ENCODE results near the gene CDH4. TPM values are rescaled to one million over a fixed set of nuclear protein-coding genes. Genes with fewer than 3 reads are reported as not detected.

CDH4 gene
- total and polyA plus RNA-seq, 12 donors, result 0.04 to 0.25 (median 0.08) TPM; not detected in 5

GRCh38 chr20:61210862-61211261 lies 41.2 kb upstream of the CDH4 start:
- ATAC-seq (peak in 1 of 8 donors; percentile 43), DNase-seq (no peak)
- Histone ChIP-seq H3K27me3 (peaks cover 0 to 19% (median 3%) of the 10 kb centered on the region in 7 donors), H3K27ac (no peak overlapping the region), H3K4me1 (no peaks in the 10 kb centered on the region), H3K36me3 (no peaks in the 10 kb centered on the region), H3K9me3 (no peaks in the 10 kb centered on the region), H3K4me3 (no peak overlapping the region)
- intact Hi-C loops (cut with DNase I), result no loop called here
- 79 to 81% methylated on average over 6 of the region's 6 CpGs for WGBS, 2 donors
- TF ChIP-seq CTCF (IDR thresholded peaks at IDR 0.05), result no peak

- Histone ChIP-seq H3K4me1 (peaks cover 0 to 6% (median 0%) of the 10 kb centered on the region in 9 donors), H3K9me3 (no peaks in the 10 kb centered on the region), H3K4me3 (no peak overlapping the region), H3K36me3 (no peaks in the 10 kb centered on the region), H3K27me3 (peaks cover 0 to 25% (median 12%) of the 10 kb centered on the region in 7 donors), H3K27ac (no peak overlapping the region)
- ATAC-seq, result no peak
- 91 to 95% methylated on average over 1 of the region's 1 CpG for WGBS, 2 donors
- no peak for DNase-seq
- intact Hi-C loops (cut with DNase I), result no loop called here
- TF ChIP-seq CTCF (IDR thresholded peaks at IDR 0.05), result no peak
Observed at GRCh38 chr20:61217848-61218247, 34.2 kb upstream of the CDH4 start.

GRCh38 chr20:61219021-61219431 lies 33.0 kb upstream of the CDH4 start:
- intact Hi-C loops (cut with DNase I), result no loop called here
- DNase-seq, result no peak
- ATAC-seq, result peak in 1 of 8 donors; percentile 11
- Histone ChIP-seq H3K9me3 (no peaks in the 10 kb centered on the region), H3K36me3 (no peaks in the 10 kb centered on the region), H3K4me3 (no peak overlapping the region), H3K27me3 (peaks cover 0 to 36% (median 18%) of the 10 kb centered on the region in 7 donors), H3K27ac (no peak overlapping the region), H3K4me1 (peaks cover 0 to 6% (median 0%) of the 10 kb centered on the region in 9 donors)
- TF ChIP-seq CTCF (IDR thresholded peaks at IDR 0.05), result no peak

- H3K27me3 ChIP-seq, result peaks cover 0 to 43% (median 21%) of the 10 kb centered on the region in 7 donors
- no peak for TF ChIP-seq CTCF (IDR thresholded peaks at IDR 0.05)
- no peak overlapping the region for H3K27ac ChIP-seq
- H3K9me3 ChIP-seq, result no peaks in the 10 kb centered on the region
- H3K4me1 ChIP-seq, result peaks cover 0 to 6% (median 0%) of the 10 kb centered on the region in 9 donors
- DNase-seq (no peak), ATAC-seq (no peak)
- H3K36me3 ChIP-seq, result no peaks in the 10 kb centered on the region
- 74 to 76% methylated on average over 4 of the region's 4 CpGs for WGBS, 2 donors
- intact Hi-C loops (cut with DNase I), result loop anchor here in 1 of 10 donors (10.0 kb wide), 1 partner anchor 1165 kb away; no protein-coding TSS in a partner anchor
- no peak overlapping the region for H3K4me3 ChIP-seq
Observed at GRCh38 chr20:61220131-61220530, 31.9 kb upstream of the CDH4 start.

All from heart right ventricle (tissue), 16 donors.